ENCODE results near the gene ABCC9.
"Not testable (repeated sequence)": the region's sequence is repeated elsewhere in the genome, so short reads cannot be mapped to it uniquely, and the experiment has no call there.

Gene ABCC9

DNA sequence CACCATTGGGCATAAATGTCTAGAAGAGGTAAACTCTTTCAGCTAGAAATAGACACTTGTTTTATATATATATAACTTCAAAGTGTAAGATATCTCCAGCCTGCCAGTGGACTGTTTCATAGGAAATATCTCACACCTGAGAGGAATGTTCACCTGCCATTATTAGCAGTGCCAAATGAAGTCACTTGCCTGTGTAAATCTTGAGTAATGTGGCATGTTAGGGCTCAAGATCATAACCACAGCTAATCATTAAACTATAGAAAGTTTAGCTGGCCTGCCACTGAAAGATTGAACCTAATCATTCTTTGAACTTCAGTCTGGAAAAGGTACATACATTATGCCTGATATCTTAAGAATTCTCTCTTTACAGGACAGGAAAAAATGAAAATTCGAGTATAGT is 141.2 kb downstream of the ABCC9 start:
- TF ChIP-seq, protein P1, sequence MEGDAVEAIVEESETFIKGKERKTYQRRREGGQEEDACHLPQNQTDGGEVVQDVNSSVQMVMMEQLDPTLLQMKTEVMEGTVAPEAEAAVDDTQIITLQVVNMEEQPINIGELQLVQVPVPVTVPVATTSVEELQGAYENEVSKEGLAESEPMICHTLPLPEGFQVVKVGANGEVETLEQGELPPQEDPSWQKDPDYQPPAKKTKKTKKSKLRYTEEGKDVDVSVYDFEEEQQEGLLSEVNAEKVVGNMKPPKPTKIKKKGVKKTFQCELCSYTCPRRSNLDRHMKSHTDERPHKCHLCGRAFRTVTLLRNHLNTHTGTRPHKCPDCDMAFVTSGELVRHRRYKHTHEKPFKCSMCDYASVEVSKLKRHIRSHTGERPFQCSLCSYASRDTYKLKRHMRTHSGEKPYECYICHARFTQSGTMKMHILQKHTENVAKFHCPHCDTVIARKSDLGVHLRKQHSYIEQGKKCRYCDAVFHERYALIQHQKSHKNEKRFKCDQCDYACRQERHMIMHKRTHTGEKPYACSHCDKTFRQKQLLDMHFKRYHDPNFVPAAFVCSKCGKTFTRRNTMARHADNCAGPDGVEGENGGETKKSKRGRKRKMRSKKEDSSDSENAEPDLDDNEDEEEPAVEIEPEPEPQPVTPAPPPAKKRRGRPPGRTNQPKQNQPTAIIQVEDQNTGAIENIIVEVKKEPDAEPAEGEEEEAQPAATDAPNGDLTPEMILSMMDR (IDR thresholded peaks at IDR 0.05; ENCODE audit: control extremely low read depth, extremely low read depth, low read depth, missing control alignments) = no peak
- ChIA-PET POLR2A (no interaction called here), CTCF (interaction anchor here (1.1 kb wide), 1 partner anchor 11 kb away, joined by 4 read pairs; no protein-coding TSS in a partner anchor)
- no peak for DNase-seq (ENCODE audit: extremely low spot score)

DNA sequence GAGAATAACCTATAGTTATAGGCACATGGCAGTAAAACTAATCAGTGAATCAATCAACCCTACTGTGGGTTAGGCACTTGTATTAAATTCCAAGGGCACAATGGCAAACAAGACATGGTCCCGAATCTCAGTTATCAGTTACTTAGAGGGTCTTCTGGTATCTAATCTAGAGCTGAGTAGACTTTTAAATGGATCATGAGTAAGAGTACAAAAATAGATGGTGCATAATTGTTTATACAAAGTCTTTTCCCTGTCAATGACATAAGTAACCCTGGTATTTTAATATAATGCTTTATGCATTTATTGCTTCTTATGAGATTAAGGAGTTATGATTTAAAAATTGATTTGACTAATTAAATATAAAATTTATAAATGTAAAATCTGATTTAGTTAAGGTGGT is 143.7 kb downstream of the ABCC9 start:
- POLR2A ChIA-PET = no interaction called here
- DNase-seq (ENCODE audit: extremely low spot score) = no peak
- TF ChIP-seq, protein P1 (IDR thresholded peaks at IDR 0.05; ENCODE audit: control extremely low read depth, extremely low read depth, low read depth, missing control alignments) = no peak
- CTCF ChIA-PET = interaction anchor here (2.4 kb wide), 1 partner anchor 25 kb away, joined by 6 read pairs; no protein-coding TSS in a partner anchor

DNA sequence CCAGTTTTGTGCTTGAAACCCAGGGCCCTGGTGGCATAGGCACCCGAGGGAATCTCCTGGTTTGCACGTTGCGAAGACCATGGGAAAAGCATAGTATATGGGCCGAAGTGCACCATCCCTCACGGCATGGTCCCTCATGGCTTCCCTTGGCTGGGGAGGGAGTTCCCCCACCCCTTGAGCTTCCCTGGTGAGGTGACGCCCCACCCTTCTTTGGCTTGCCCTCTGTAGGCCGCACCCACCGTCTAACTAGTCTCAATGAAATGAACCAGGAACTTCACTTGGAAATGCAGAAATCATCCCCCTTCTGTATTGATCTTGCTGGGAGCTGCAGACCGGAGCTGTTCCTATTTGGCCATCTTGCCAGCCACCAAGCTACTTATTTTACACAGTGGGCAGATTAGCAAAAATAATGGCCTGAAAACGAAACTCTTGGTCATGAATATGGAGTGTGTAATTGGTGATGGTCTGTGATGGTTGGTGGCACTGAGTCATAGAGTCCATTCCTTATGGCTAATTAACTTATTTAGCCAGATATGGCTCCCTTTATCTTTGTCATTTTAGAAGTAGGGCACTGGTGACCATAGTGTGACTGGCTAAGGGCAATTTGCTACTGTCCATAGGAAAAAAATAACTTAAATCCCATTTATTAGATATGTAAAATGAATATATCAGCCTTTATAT is 145.4 kb downstream of the ABCC9 start:
- ChIA-PET POLR2A (no interaction called here), CTCF (interaction anchor here (1.6 to 2.4 kb wide), 2 partner anchors 26 to 99 kb away, joined by 4 to 6 read pairs; no protein-coding TSS in a partner anchor)
- no peak for DNase-seq (ENCODE audit: extremely low spot score)
- TF ChIP-seq, protein P1 (IDR thresholded peaks at IDR 0.05; ENCODE audit: control extremely low read depth, extremely low read depth, low read depth, missing control alignments) = no peak

DNA sequence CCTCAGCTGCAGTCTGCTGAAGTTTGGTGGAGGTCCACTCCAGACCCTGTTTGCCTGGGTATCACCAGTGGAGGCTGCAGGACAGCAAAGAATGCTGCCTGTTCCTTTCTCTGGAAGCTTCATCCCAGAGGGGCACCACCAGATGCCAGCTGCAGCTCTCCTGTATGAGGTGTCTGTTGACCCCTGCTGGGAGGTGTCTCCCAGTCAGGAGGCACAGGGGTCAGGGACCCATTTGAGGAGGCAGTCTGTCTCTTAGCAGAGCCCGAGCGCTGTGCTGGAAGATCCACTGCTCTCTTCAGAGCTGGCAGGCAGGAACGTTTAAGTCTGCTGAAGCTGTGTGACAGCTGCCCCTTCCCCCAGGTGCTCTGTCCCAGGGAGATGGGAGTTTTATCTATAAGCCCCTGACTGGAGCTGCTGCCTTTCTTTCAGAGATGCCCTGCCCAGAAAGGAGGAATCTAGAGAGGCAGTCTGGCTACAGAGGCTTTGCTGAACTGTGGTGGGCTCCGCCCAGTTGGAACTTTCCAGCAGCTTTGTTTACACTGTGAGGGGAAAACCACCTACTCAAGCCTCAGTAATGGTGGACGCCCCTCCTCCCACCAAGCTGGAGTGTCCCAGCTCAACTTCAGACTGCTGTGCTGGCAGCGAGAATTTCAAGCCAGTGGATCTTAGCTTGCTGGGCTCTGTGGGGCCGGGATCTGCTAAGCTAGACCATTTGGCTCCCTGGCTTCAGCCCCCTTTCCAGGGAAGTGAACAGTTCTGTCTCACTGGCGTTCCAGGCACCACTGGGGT is 146.2 kb downstream of the ABCC9 start:
- CTCF ChIA-PET = interaction anchor here (1.6 to 2.4 kb wide), 2 partner anchors 27 to 98 kb away, joined by 4 to 6 read pairs; no protein-coding TSS in a partner anchor
- POLR2A ChIA-PET; DNase-seq (ENCODE audit: extremely low spot score): not testable (repeated sequence)

DNA sequence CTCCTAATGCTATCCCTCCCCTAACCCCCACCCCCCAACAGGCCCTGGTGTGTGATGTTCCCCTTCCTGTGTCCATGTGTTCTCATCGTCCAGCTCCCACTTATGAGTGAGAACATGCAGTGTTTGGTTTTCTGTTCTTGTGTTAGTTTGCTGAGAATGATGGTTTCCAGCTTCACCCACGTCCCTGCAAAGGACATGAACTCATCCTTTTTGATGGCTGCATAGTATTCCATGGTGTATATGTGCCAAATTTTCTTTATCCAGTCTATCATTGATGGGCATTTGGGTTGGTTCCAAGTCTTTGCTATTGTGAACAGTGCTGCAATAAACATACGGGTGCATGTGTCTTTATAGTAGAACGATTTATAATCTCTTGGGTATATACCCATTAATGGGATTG is 151.5 kb downstream of the ABCC9 start:
- DNase-seq (ENCODE audit: extremely low spot score); POLR2A ChIA-PET: not testable (repeated sequence)
- CTCF ChIA-PET = interaction anchor here (1.7 kb wide), 1 partner anchor 11 kb away, joined by 4 read pairs; no protein-coding TSS in a partner anchor

DNA sequence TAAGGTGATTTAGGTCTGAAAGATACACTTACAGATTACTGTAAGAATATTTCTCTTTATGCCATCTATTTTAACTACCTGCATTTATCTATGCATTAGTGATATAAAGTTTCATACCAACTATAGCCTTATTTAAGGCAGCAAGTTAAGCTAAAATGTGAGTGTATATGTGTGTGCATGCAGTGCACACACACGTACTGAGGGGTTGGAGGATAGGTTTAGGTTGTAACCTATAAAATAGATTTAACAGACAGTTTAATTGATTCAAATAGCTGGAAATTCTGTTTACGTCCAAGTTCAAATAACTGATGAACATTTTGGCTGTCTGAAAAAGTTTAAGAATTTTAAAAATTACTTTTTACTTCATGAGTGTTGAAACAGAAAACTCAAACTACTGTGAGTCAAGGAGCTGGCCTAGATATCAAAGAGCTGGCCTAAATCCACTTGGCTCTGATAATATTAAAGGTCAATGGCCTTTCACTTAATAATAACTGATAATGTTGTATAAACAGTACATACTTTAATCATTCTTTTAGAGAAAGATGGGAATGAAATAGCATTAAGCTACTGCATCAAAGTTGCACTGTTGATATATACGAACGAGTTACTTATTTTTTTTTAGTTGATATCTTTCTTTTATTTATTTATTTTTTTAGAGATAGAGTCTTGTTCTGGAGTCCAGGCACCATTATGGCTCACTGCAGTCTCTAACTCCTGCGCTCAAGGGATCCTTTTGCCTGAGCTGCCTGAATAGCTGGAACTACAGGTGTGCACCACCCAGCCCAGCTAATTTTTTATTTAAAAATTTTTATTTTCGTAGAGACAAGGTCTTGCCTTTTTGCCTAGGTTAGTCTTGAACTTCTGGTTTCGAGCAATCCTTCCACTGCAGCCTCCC is 152.9 kb downstream of the ABCC9 start:
- ChIA-PET POLR2A (no interaction called here), CTCF (interaction anchor here (1.7 kb wide), 1 partner anchor 12 kb away, joined by 4 read pairs; no protein-coding TSS in a partner anchor)
- TF ChIP-seq, protein P1 (IDR thresholded peaks at IDR 0.05; ENCODE audit: control extremely low read depth, extremely low read depth, low read depth, missing control alignments) = no peak
- DNase-seq (ENCODE audit: extremely low spot score) = no peak

DNA sequence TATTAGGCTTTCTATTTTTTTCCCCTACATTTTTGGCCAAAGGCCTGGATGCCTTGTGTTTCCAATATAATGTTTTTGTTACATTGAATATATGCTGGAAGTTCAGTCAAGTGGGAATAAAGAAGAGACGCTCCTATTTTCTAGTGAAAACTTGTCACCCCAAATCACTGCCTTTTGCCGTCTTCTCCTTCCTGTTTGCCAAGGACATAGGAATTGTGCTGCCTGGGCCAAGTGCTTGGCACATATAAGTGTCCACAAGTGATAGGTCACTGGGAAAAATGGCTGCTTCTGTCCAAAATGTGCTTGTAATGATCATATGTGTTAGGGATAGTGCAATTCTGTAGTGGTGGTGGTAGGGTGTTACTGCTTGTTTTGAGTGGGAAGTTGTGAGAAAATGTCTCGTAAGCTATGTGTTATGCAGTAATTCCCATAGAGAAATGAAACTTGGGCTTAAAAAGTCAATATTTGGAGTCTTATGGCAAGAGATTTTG is 155.1 kb downstream of the ABCC9 start:
- TF ChIP-seq, protein P1 (IDR thresholded peaks at IDR 0.05; ENCODE audit: control extremely low read depth, extremely low read depth, low read depth, missing control alignments) = no peak
- POLR2A ChIA-PET = no interaction called here
- CTCF ChIA-PET = no interaction called here
- DNase-seq (ENCODE audit: extremely low spot score) = no peak

DNA sequence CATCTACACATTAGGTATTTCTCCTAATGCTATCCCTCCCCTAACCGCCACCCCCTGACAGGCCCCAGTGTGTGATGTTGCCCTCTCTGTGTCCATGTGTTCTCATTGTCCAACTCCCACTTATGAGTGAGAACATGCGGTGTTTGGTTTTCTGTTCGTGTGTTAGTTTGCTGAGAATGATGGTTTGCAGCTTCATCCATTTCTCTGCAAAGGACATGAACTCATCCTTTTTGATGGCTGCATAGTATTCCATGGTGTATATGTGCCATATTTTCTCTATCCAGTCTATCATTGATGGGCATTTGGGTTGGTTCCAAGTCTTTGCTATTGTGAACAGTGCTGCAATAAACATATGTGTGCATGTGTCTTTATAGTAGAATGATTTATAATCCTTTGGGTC is 158.5 kb downstream of the ABCC9 start:
- CTCF ChIA-PET; DNase-seq (ENCODE audit: extremely low spot score); POLR2A ChIA-PET: not testable (repeated sequence)
